GM12878 (cell line): ENCODE measurements around the gene NHS. TPM values are rescaled to one million over a fixed set of nuclear protein-coding genes. Genes with fewer than 3 reads are reported as not detected.

Experiments used
- ATAC-seq: fragments of 200-7000 bp; cut with Tn5 transposase; 3 replicates; pipeline ENCODE4 v1.9.1; 2020; ENCODE audit warnings: mild to moderate bottlenecking, moderate library complexity
- BruUV-seq: library from RNA; stranded (reverse); fragments of 400-500 nt; replicated peaks from 2 replicates; lab custom pipeline; 2021; lab: Mats Ljungman, UMichigan
- CTCF ChIA-PET: fragments of 300-600 bp; sonication (Branson Sonifier 250); formaldehyde crosslinking; extraction: SDS; loops from one replicate; lab custom pipeline; 2021; ENCODE audit warnings: inconsistent platforms; lab: Yijun Ruan, JAX
- POLR2A ChIA-PET: fragments of 350-600 bp; formaldehyde crosslinking; extraction: SDS; loops from one replicate; lab custom pipeline; 2021; ENCODE audit warnings: inconsistent platforms; lab: Charles Lee
- RAD21 ChIA-PET: fragments of 300-600 bp; sonication (Branson Sonifier 250); formaldehyde crosslinking; loops from one replicate; lab custom pipeline; 2023; ENCODE audit warnings: antibody characterized with exemption; ENCODE audit not compliant: unreplicated experiment; lab: Charles Lee
- SMC1A ChIA-PET: fragments of 300-600 bp; sonication (Branson Sonifier 250); formaldehyde crosslinking; loops from one replicate; lab custom pipeline; 2023; ENCODE audit not compliant: unreplicated experiment, uncharacterized antibody; lab: Charles Lee
- DNase-seq: peaks from one replicate; pipeline ENCODE4 v3.0.0-alpha.2; 2011; ENCODE audit warnings: low read depth, low spot score
- FAIRE-seq: peaks from 3 replicates; lab custom pipeline; 2011; peaks lifted over from hg19 to GRCh38; lab: Jason Lieb, UNC
- H2AFZ ChIP-seq: 2 replicates; pipeline ENCODE4 v1.6.0; 2011; ENCODE audit warnings: low read depth, low read length, control low read depth; ENCODE audit not compliant: control insufficient read depth
- H3K27ac ChIP-seq: 2 replicates; pipeline ENCODE4 v1.5.1; 2011; ENCODE audit warnings: control low read depth; ENCODE audit not compliant: control insufficient read depth, insufficient read depth
- H3K27me3 ChIP-seq, 2 experiments: replicated peaks in 1 of 2; 2 replicates each; pipeline versions ENCODE4 v1.6.0 to v1.6.1; 2011; ENCODE audit warnings: low read length in 1 of 2; ENCODE audit not compliant: control insufficient read depth in 2 of 2, insufficient read depth in 2 of 2
- H3K36me3 ChIP-seq, 2 experiments: 2 replicates each; pipeline ENCODE4 v1.5.1; 2011; ENCODE audit warnings: low read length in 1 of 2; ENCODE audit not compliant: control insufficient read depth in 2 of 2, insufficient read depth in 2 of 2
- H3K4me1 ChIP-seq: 2 replicates; pipeline ENCODE4 v1.6.1; 2011; ENCODE audit warnings: mild to moderate bottlenecking, low read length, moderate library complexity, mixed read lengths; ENCODE audit not compliant: control insufficient read depth, insufficient read depth
- H3K4me2 ChIP-seq: 2 replicates; pipeline ENCODE4 v1.6.0; 2011; ENCODE audit warnings: control low read depth; ENCODE audit not compliant: control insufficient read depth, insufficient read depth
- H3K4me3 ChIP-seq: fragments of 200-600 bp; sonication (generic); 2 replicates; pipeline ENCODE4 v1.5.1; 2016
- H3K79me2 ChIP-seq: 2 replicates; pipeline ENCODE4 v1.6.0; 2011; ENCODE audit warnings: low read length; ENCODE audit not compliant: control insufficient read depth, insufficient read depth
- H3K9ac ChIP-seq: 2 replicates; pipeline ENCODE4 v1.8.0; 2011; ENCODE audit warnings: low read length, control low read depth, mixed read lengths; ENCODE audit not compliant: control insufficient read depth, insufficient read depth
- H3K9me3 ChIP-seq: replicated peaks from 3 replicates; pipeline ENCODE4 v1.5.1; 2011; ENCODE audit warnings: mild to moderate bottlenecking, low read length; ENCODE audit not compliant: control insufficient read depth, insufficient read depth
- H4K20me1 ChIP-seq: 2 replicates; pipeline ENCODE4 v1.6.0; 2011; ENCODE audit not compliant: control insufficient read depth, insufficient read depth
- BCLAF1 ChIP-seq: fragments of 450-650 bp; IDR thresholded peaks from 2 replicates; pipeline ENCODE4 v1.6.1; 2017; ENCODE audit warnings: antibody characterized with exemption, mild to moderate bottlenecking, moderate library complexity
- LARP7 ChIP-seq: fragments of 450-650 bp; IDR thresholded peaks from 2 replicates; pipeline ENCODE4 v1.6.1; 2017; ENCODE audit warnings: mild to moderate bottlenecking
- NR2C1 ChIP-seq: fragments of 450-650 bp; IDR thresholded peaks from 2 replicates; pipeline ENCODE4 v1.6.1; 2017; ENCODE audit warnings: antibody characterized with exemption, mild to moderate bottlenecking, moderate library complexity
- NRF1 ChIP-seq: conservative IDR thresholded peaks from 2 replicates; pipeline ENCODE4 v1.6.1; 2011; ENCODE audit warnings: mild to moderate bottlenecking, low read depth, low read length, improper control_type of control experiment
- PAX8 ChIP-seq: fragments of 450-650 bp; IDR thresholded peaks from 2 replicates; pipeline ENCODE4 v1.6.1; 2017; ENCODE audit warnings: mild to moderate bottlenecking, moderate library complexity
- RCOR1 ChIP-seq: conservative IDR thresholded peaks from 2 replicates; pipeline ENCODE4 v1.6.1; 2012; ENCODE audit warnings: low read depth, low read length, improper control_type of control experiment
- SIX5 ChIP-seq: IDR thresholded peaks from 2 replicates; pipeline ENCODE4 v1.6.1; 2011; ENCODE audit warnings: mild to moderate bottlenecking, low read depth, low read length, moderate library complexity; ENCODE audit not compliant: severe bottlenecking
- SREBF2 ChIP-seq: IDR thresholded peaks from 2 replicates; pipeline ENCODE4 v1.6.1; 2012; ENCODE audit warnings: mild to moderate bottlenecking, low read length
- ZNF207 ChIP-seq: fragments of 450-650 bp; IDR thresholded peaks from 2 replicates; pipeline ENCODE4 v1.6.1; 2014; ENCODE audit warnings: antibody characterized with exemption, mild to moderate bottlenecking, borderline replicate concordance
- ZZZ3 ChIP-seq: IDR thresholded peaks from 2 replicates; pipeline ENCODE4 v1.6.1; 2011; ENCODE audit warnings: low read depth; ENCODE audit not compliant: control insufficient read depth, insufficient read length
- WGBS: methylation state at CpG from one replicate; pipeline ENCODE4 v1.1.6; 2016; ENCODE audit warnings: low lambda C conversion rate; ENCODE audit not compliant: insufficient replicate concordance, insufficient coverage; ENCODE audit errors: missing lambda C conversion rate; 5-methylcytosine and 5-hydroxymethylcytosine counted together
- in situ Hi-C: fragments of 300-500 bp; cut with MboI; formaldehyde crosslinking; loops from 9 replicates; pipeline ENCODE4 v1.14.3; 2018; ENCODE audit warnings: mixed read lengths
- intact Hi-C: fragments of 100-400 bp; cut with micrococcal nuclease; formaldehyde crosslinking; loops from one replicate; pipeline ENCODE4 v1.14.2; 2022; ENCODE audit not compliant: unreplicated experiment
- polyA plus RNA-seq, 11 experiments: library from polyadenylated mRNA; depleted of rRNA in 4 of 11; unstranded in 6 of 11; stranded (reverse) in 5 of 11; fragments of >200 nt; fragmentation: Nextera tagmentation in 4 of 11; fragmentation: Illumina TruSeq in 1 of 11; extraction: Ambion mirVana in 4 of 11; extraction: Trizol in 1 of 11; gene quantifications; 1 replicate in 1 of 11; 2 replicates in 10 of 11; pipeline versions ENCODE4 v1.2.1 to v1.2.3, GENCODE V29; 2011 to 2016; ENCODE audit warnings: inconsistent platforms in 2 of 11, missing spikeins in 2 of 11, low read depth in 1 of 11
- total RNA-seq, 4 experiments: library from RNA; depleted of rRNA in 3 of 4; stranded (reverse); fragments of >200 nt in 3 of 4; fragmentation: Illumina TruSeq in 1 of 4; extraction: Trizol in 1 of 4; gene quantifications; 2 replicates each; pipeline versions ENCODE4 v1.2.1 to v1.2.3, GENCODE V29; 2013 to 2021
- TF ChIP-seq, protein P1 (sequence below): fragments of 450-650 bp; formaldehyde crosslinking; IDR thresholded peaks from 2 replicates; pipeline ENCODE4 v1.5.0; 2022; ENCODE audit warnings: mild to moderate bottlenecking, missing genetic modification characterization
- TF ChIP-seq, protein P2 (sequence below), 3 experiments: IDR thresholded peaks in 2 of 3; conservative IDR thresholded peaks in 1 of 3; 2 replicates each; pipeline ENCODE4 v1.5.1; 2011; ENCODE audit warnings: low read depth in 3 of 3, low read length in 3 of 3, mild to moderate bottlenecking in 3 of 3, control low read depth in 2 of 3, moderate library complexity in 2 of 3, inconsistent platforms in 1 of 3, mixed read lengths in 1 of 3; ENCODE audit not compliant: control insufficient read depth in 2 of 3, insufficient read depth in 1 of 3; ENCODE audit errors: extremely low read depth in 1 of 3

NHS gene
- total and polyA plus RNA-seq, 10 of the 15 experiments (the other 5 are each of a cell fraction or from before 2014, with no cell fraction given): under 0.01 to 0.07 (median 0.03) TPM; not detected in 7

GRCh38 chrX:17655211-17656034 is 280.4 kb downstream of the NHS start (continued):
- TF ChIP-seq, protein P1, sequence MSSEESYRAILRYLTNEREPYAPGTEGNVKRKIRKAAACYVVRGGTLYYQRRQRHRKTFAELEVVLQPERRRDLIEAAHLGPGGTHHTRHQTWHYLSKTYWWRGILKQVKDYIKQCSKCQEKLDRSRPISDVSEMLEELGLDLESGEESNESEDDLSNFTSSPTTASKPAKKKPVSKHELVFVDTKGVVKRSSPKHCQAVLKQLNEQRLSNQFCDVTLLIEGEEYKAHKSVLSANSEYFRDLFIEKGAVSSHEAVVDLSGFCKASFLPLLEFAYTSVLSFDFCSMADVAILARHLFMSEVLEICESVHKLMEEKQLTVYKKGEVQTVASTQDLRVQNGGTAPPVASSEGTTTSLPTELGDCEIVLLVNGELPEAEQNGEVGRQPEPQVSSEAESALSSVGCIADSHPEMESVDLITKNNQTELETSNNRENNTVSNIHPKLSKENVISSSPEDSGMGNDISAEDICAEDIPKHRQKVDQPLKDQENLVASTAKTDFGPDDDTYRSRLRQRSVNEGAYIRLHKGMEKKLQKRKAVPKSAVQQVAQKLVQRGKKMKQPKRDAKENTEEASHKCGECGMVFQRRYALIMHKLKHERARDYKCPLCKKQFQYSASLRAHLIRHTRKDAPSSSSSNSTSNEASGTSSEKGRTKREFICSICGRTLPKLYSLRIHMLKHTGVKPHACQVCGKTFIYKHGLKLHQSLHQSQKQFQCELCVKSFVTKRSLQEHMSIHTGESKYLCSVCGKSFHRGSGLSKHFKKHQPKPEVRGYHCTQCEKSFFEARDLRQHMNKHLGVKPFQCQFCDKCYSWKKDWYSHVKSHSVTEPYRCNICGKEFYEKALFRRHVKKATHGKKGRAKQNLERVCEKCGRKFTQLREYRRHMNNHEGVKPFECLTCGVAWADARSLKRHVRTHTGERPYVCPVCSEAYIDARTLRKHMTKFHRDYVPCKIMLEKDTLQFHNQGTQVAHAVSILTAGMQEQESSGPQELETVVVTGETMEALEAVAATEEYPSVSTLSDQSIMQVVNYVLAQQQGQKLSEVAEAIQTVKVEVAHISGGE (CRISPR knock-in tag): no peak
- TF ChIP-seq, all 136 proteins: peak for 0

GRCh38 chrX:17656035-17656418 is 281.0 kb downstream of the NHS start:
- no peaks in the 10 kb centered on the region for H3K4me1 ChIP-seq
- ChIA-PET POLR2A (no interaction called here), CTCF (no interaction called here), SMC1A (no interaction called here), RAD21 (no interaction called here)
- FAIRE-seq: no peak
- intact Hi-C loops: no loop called here
- no peak overlapping the region for H3K4me3 ChIP-seq
- no peak overlapping the region for H3K9ac ChIP-seq
- H3K79me2 ChIP-seq: no peaks in the 10 kb centered on the region
- no peak overlapping the region for H2AFZ ChIP-seq
- in situ Hi-C loops: no loop called here
- no peaks in the 10 kb centered on the region for H4K20me1 ChIP-seq
- WGBS: 55% methylated on average over 18 of the region's 36 CpGs
- no peaks in the 10 kb centered on the region for H3K36me3 ChIP-seq
- H3K27me3 ChIP-seq: no peaks in the 10 kb centered on the region; a peak in 1 of 4 replicates
- H3K4me2 ChIP-seq: no peak overlapping the region
- no peak for ATAC-seq
- no peak for DNase-seq
- H3K27ac ChIP-seq: no peak overlapping the region
- BruUV-seq: no TSS peak
- H3K9me3 ChIP-seq: no peaks in the 10 kb centered on the region; the same call in 2 of the 3 replicates
- TF ChIP-seq RCOR1 (no peak), NRF1 (no peak), SIX5 (no peak), PAX8 (no peak), BCLAF1 (no peak), ZNF207 (no peak), LARP7 (no peak), SREBF2 (no peak), NR2C1 (no peak), ZZZ3 (no peak)
- TF ChIP-seq, protein P2, sequence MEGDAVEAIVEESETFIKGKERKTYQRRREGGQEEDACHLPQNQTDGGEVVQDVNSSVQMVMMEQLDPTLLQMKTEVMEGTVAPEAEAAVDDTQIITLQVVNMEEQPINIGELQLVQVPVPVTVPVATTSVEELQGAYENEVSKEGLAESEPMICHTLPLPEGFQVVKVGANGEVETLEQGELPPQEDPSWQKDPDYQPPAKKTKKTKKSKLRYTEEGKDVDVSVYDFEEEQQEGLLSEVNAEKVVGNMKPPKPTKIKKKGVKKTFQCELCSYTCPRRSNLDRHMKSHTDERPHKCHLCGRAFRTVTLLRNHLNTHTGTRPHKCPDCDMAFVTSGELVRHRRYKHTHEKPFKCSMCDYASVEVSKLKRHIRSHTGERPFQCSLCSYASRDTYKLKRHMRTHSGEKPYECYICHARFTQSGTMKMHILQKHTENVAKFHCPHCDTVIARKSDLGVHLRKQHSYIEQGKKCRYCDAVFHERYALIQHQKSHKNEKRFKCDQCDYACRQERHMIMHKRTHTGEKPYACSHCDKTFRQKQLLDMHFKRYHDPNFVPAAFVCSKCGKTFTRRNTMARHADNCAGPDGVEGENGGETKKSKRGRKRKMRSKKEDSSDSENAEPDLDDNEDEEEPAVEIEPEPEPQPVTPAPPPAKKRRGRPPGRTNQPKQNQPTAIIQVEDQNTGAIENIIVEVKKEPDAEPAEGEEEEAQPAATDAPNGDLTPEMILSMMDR (IDR thresholded peaks at IDR 0.05 in 2 of 3, conservative IDR thresholded peaks at IDR 0.05 in 1 of 3; ENCODE audit: control insufficient read depth in 2 of 3, extremely low read depth in 1 of 3, insufficient read depth in 1 of 3, low read depth in 3 of 3, low read length in 3 of 3): no peak
